Fibroblast of gingiva (primary cell): ENCODE measurements around the gene OR5D16.
"Not testable (repeated sequence)": the region's sequence is repeated elsewhere in the genome, so short reads cannot be mapped to it uniquely, and the experiment has no call there.

ENCODE experiments used
- DNase-seq: peaks from one replicate; pipeline ENCODE4 v3.0.0-alpha.2; 2011; ENCODE audit warnings: low read depth

Gene OR5D16

GRCh38 chr11:55838452-55838851 lies at the start of gene OR5D16:
Gene OR5D16 (plus strand): TSS chr11:55838752. CDS start chr11:55838752, 0 bp downstream.
- DNase-seq, result no peak

- DNase-seq, result no peak
These were observed 46.9 kb upstream of the OR5D16 start for GRCh38 chr11:55791606-55792005.

- DNase-seq, result no peak
These were observed 45.2 kb upstream of the OR5D16 start for GRCh38 chr11:55793321-55793720.

- DNase-seq, result no peak
These were observed 43.3 kb upstream of the OR5D16 start, which contains the start of gene OR5D14 for GRCh38 chr11:55795256-55795655. Gene OR5D14 (plus strand): TSS chr11:55795556. CDS start chr11:55795556, 0 bp downstream.

GRCh38 chr11:55806248-55806647 lies 32.3 kb upstream of the OR5D16 start:
- no peak for DNase-seq

GRCh38 chr11:55811067-55811466 lies 27.5 kb upstream of the OR5D16 start, which contains the start of gene OR5L1:
Gene OR5L1 (plus strand): TSS chr11:55811367. CDS start chr11:55811467, 100 bp downstream.
- no peak for DNase-seq

- no peak for DNase-seq
These were observed 19.2 kb upstream of the OR5D16 start, which contains the start of gene OR5D18 for GRCh38 chr11:55819330-55819729. Gene OR5D18 (plus strand): TSS chr11:55819630. CDS start chr11:55819630, 0 bp downstream.

- DNase-seq, result no peak
These were observed 11.6 kb upstream of the OR5D16 start, which contains the start of gene OR5L2 for GRCh38 chr11:55826919-55827318. Gene OR5L2 (plus strand): TSS chr11:55827219. CDS start chr11:55827219, 0 bp downstream.

- no peak for DNase-seq
These were observed 8.9 kb downstream of the OR5D16 start for GRCh38 chr11:55847453-55847852.

GRCh38 chr11:55849037-55849436 lies 10.5 kb downstream of the OR5D16 start:
- no peak for DNase-seq

- DNase-seq, result no peak
These were observed 13.6 kb downstream of the OR5D16 start for GRCh38 chr11:55852141-55852540.

GRCh38 chr11:55854704-55855103 lies 16.2 kb downstream of the OR5D16 start:
- DNase-seq, result no peak

GRCh38 chr11:55867354-55867753 lies 28.8 kb downstream of the OR5D16 start:
- DNase-seq, result not testable (repeated sequence)

- not testable (repeated sequence) for DNase-seq
These were observed 34.2 kb downstream of the OR5D16 start for GRCh38 chr11:55872731-55873130.

- DNase-seq, result not testable (repeated sequence)
These were observed 34.6 kb downstream of the OR5D16 start for GRCh38 chr11:55873146-55873545.

- not testable (repeated sequence) for DNase-seq
These were observed 44.4 kb downstream of the OR5D16 start, which contains the start of gene TRIM51 for GRCh38 chr11:55882997-55883396. Gene TRIM51 (plus strand): TSS chr11:55883297. CDS start chr11:55885429, 2,132 bp downstream.

- DNase-seq, result not testable (repeated sequence)
These were observed 46.4 kb downstream of the OR5D16 start for GRCh38 chr11:55884995-55885394.

- DNase-seq, result not testable (repeated sequence)
These were observed 46.9 kb downstream of the OR5D16 start for GRCh38 chr11:55885481-55885880.
